HepG2 (cell line): Measurements from ENCODE around the gene CELF4. TPM values are rescaled to one million over a fixed set of nuclear protein-coding genes. Genes with fewer than 3 reads are reported as not detected.

ENCODE experiments used
- ATAC-seq: fragments of 200-7000 bp; cut with Tn5 transposase; 3 replicates; pipeline ENCODE4 v1.9.1; 2020; ENCODE audit warnings: mild to moderate bottlenecking, moderate library complexity
- BruUV-seq: library from RNA; stranded (reverse); fragments of 400-500 nt; replicated peaks from 2 replicates; lab custom pipeline; 2021; lab: Mats Ljungman, UMichigan
- CTCF ChIA-PET: fragments of 300-600 bp; formaldehyde crosslinking; extraction: SDS; loops from one replicate; lab custom pipeline; 2021; ENCODE audit warnings: low total read pairs, inconsistent platforms, low intra/inter-chr PET ratio; lab: Yijun Ruan, JAX
- POLR2A ChIA-PET: fragments of 350-600 bp; sonication (Branson Sonifier 250); formaldehyde crosslinking; loops from one replicate; lab custom pipeline; 2020; ENCODE audit warnings: antibody characterized with exemption, inconsistent platforms; lab: Yijun Ruan, JAX
- DNase-seq: peaks from one replicate; pipeline ENCODE4 v3.0.0-alpha.2; 2015; ENCODE audit warnings: low spot score
- FAIRE-seq: peaks from 3 replicates; lab custom pipeline; 2011; peaks lifted over from hg19 to GRCh38; lab: Jason Lieb, UNC
- H2AFZ ChIP-seq: one replicate; pipeline ENCODE4 v1.6.1; 2011; ENCODE audit warnings: low read length, inconsistent platforms
- H3K27ac ChIP-seq: fragments of 300-600 bp; 3 replicates; pipeline ENCODE4 v1.8.0; 2011; ENCODE audit warnings: mixed run types, mild to moderate bottlenecking, mixed read lengths, low read length, inconsistent platforms; ENCODE audit not compliant: insufficient read depth; ENCODE audit errors: extremely low read length
- H3K27me3 ChIP-seq, 2 experiments: fragments of 200-600 bp in 1 of 2; 2 replicates in 1 of 2; 3 replicates in 1 of 2; pipeline versions ENCODE4 v1.6.0 to v1.8.0; 2011; ENCODE audit warnings: low read length in 2 of 2, mild to moderate bottlenecking in 2 of 2, moderate library complexity in 2 of 2, inconsistent platforms in 1 of 2; ENCODE audit not compliant: insufficient read depth in 2 of 2, control insufficient read depth in 1 of 2
- H3K36me3 ChIP-seq, 2 experiments: fragments of 200-600 bp in 1 of 2; replicated peaks in 1 of 2; 2 replicates in 1 of 2; 3 replicates in 1 of 2; pipeline versions ENCODE4 v1.5.1 to v1.8.0; 2011; ENCODE audit warnings: low read length in 2 of 2, inconsistent platforms in 1 of 2; ENCODE audit not compliant: insufficient read depth in 2 of 2, control insufficient read depth in 1 of 2
- H3K4me1 ChIP-seq: 2 replicates; pipeline ENCODE4 v1.5.1; 2012; ENCODE audit warnings: low read length, inconsistent platforms; ENCODE audit not compliant: insufficient read depth
- H3K4me2 ChIP-seq: 2 replicates; pipeline ENCODE4 v1.6.0; 2011; ENCODE audit warnings: low read depth, low read length, inconsistent platforms
- H3K4me3 ChIP-seq, 3 experiments: fragments of 200-600 bp in 1 of 3; sonication (generic), shearing (Covaris generic) in 1 of 3; replicated peaks in 1 of 3; 2 replicates each; pipeline ENCODE4 v1.5.1; 2011 to 2016; ENCODE audit warnings: low read length in 3 of 3, inconsistent platforms in 2 of 3, low read depth in 2 of 3, mild to moderate bottlenecking in 2 of 3, control low read depth in 1 of 3, mixed read lengths in 1 of 3; ENCODE audit not compliant: insufficient read depth in 1 of 3
- H3K79me2 ChIP-seq: one replicate; pipeline ENCODE4 v1.6.1; 2011; ENCODE audit warnings: low read length, inconsistent platforms; ENCODE audit not compliant: insufficient read depth
- H3K9ac ChIP-seq: 2 replicates; pipeline ENCODE4 v1.6.0; 2011; ENCODE audit warnings: mild to moderate bottlenecking, low read depth, low read length, inconsistent platforms; ENCODE audit not compliant: insufficient read depth
- H3K9me3 ChIP-seq: 2 replicates; pipeline ENCODE4 v1.5.1; 2012; ENCODE audit warnings: mild to moderate bottlenecking, low read length
- H4K20me1 ChIP-seq: 2 replicates; pipeline ENCODE4 v1.6.0; 2011; ENCODE audit warnings: inconsistent platforms, mild to moderate bottlenecking, low read length, moderate library complexity; ENCODE audit not compliant: insufficient read depth
- ETV5 ChIP-seq: IDR thresholded peaks from 2 replicates; pipeline ENCODE4 v1.6.1; 2018; ENCODE audit warnings: missing biosample characterization, missing genetic modification reagents, inconsistent platforms, borderline replicate concordance
- KLF13 ChIP-seq: sonication (generic); formaldehyde crosslinking; IDR thresholded peaks from 2 replicates; pipeline ENCODE4 v1.4.0; 2020; ENCODE audit warnings: mild to moderate bottlenecking, missing genetic modification reagents
- SMC3 ChIP-seq: IDR thresholded peaks from 2 replicates; pipeline ENCODE4 v1.6.1; 2011; ENCODE audit warnings: low read length, improper control_type of control experiment
- ZNF232 ChIP-seq: sonication (generic); formaldehyde crosslinking; IDR thresholded peaks from 2 replicates; pipeline ENCODE4 v1.4.0; 2020; ENCODE audit warnings: missing genetic modification reagents, borderline replicate concordance
- WGBS: methylation state at CpG from one replicate; pipeline ENCODE4 v1.1.6; 2017; ENCODE audit warnings: low lambda C conversion rate; 5-methylcytosine and 5-hydroxymethylcytosine counted together
- in situ Hi-C: cut with HindIII; loops from 2 replicates; pipeline ENCODE4 v1.10.0; 2017; ENCODE audit warnings: low pct_unique_long_range_greater_than_20kb; ENCODE audit not compliant: extremely low pct_ligation_motif_present
- intact Hi-C: fragments of 100-400 bp; cut with micrococcal nuclease; formaldehyde crosslinking; loops from one replicate; pipeline ENCODE4 v1.10.0; 2022; ENCODE audit not compliant: unreplicated experiment
- polyA plus RNA-seq, 8 experiments: library from polyadenylated mRNA; depleted of rRNA in 3 of 8; stranded (reverse) in 7 of 8; unstranded in 1 of 8; fragments of >200 nt; fragmentation: Illumina TruSeq in 4 of 8; extraction: Trizol in 4 of 8; gene quantifications; 2 replicates each; pipeline versions ENCODE4 v1.2.1 to v1.2.3, GENCODE V29; 2011 to 2016; ENCODE audit warnings: low read depth in 4 of 8, missing spikeins in 1 of 8, mixed read lengths in 1 of 8; ENCODE audit not compliant: insufficient read depth in 1 of 8
- total RNA-seq, 5 experiments: library from RNA; depleted of rRNA; stranded (reverse); fragments of >200 nt; fragmentation: Illumina TruSeq; extraction: Trizol; gene quantifications; 2 replicates each; pipeline ENCODE4 v1.2.3, GENCODE V29; 2016; ENCODE audit warnings: low read depth in 1 of 5
- TF ChIP-seq, protein P1 (sequence below): sonication (generic); formaldehyde crosslinking; conservative IDR thresholded peaks from 2 replicates; pipeline ENCODE4 v1.5.0; 2020; ENCODE audit warnings: missing genetic modification reagents
- TF ChIP-seq, protein P2 (sequence below): sonication (generic); formaldehyde crosslinking; IDR thresholded peaks from 2 replicates; pipeline ENCODE4 v1.4.0; 2020; ENCODE audit warnings: mild to moderate bottlenecking, missing genetic modification reagents

CELF4 gene
- total and polyA plus RNA-seq, 2 of the 13 experiments (the other 11 are each of a cell fraction or from before 2014, with no cell fraction given): not detected

DNA sequence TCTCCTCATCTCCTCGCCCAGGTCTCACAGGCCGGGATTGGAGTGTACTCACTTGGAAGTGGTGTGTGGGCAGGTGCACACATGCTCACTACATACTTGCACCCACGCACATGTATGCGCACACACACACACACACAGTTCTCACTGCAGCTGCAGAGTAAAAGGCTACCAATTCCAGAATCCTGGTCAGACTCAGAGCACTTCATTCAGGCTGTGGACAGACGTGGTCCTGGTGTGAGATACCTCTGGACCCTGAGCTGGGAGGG is 19.4 kb downstream of the CELF4 start:
- 17% methylated on average over 1 of the region's 5 CpGs for WGBS
- H4K20me1 ChIP-seq: no peaks in the 10 kb centered on the region
- no peak overlapping the region for H3K4me3 ChIP-seq
- DNase-seq (no peak), FAIRE-seq (no peak), ATAC-seq (no peak)
- POLR2A ChIA-PET: no interaction called here
- in situ Hi-C loops (no loop called here), intact Hi-C loops (no loop called here)
- no peak overlapping the region for H3K9ac ChIP-seq
- H3K4me1 ChIP-seq: no peaks in the 10 kb centered on the region
- TF ChIP-seq ZNF232 (CRISPR knock-in tag) (no peak), SMC3 (no peak), KLF13 (no peak), ETV5 (CRISPR knock-in tag) (no peak)
- TF ChIP-seq, protein P1, sequence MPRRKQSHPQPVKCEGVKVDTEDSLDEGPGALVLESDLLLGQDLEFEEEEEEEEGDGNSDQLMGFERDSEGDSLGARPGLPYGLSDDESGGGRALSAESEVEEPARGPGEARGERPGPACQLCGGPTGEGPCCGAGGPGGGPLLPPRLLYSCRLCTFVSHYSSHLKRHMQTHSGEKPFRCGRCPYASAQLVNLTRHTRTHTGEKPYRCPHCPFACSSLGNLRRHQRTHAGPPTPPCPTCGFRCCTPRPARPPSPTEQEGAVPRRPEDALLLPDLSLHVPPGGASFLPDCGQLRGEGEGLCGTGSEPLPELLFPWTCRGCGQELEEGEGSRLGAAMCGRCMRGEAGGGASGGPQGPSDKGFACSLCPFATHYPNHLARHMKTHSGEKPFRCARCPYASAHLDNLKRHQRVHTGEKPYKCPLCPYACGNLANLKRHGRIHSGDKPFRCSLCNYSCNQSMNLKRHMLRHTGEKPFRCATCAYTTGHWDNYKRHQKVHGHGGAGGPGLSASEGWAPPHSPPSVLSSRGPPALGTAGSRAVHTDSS (CRISPR knock-in tag): no peak
- TF ChIP-seq, protein P2, sequence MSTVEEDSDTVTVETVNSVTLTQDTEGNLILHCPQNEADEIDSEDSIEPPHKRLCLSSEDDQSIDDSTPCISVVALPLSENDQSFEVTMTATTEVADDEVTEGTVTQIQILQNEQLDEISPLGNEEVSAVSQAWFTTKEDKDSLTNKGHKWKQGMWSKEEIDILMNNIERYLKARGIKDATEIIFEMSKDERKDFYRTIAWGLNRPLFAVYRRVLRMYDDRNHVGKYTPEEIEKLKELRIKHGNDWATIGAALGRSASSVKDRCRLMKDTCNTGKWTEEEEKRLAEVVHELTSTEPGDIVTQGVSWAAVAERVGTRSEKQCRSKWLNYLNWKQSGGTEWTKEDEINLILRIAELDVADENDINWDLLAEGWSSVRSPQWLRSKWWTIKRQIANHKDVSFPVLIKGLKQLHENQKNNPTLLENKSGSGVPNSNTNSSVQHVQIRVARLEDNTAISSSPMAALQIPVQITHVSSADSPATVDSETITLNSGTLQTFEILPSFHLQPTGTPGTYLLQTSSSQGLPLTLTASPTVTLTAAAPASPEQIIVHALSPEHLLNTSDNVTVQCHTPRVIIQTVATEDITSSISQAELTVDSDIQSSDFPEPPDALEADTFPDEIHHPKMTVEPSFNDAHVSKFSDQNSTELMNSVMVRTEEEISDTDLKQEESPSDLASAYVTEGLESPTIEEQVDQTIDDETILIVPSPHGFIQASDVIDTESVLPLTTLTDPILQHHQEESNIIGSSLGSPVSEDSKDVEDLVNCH: no peak
- no peak overlapping the region for H2AFZ ChIP-seq
- no peaks in the 10 kb centered on the region for H3K9me3 ChIP-seq
- peaks cover 0 to 50% of the 10 kb centered on the region in 2 experiments; a peak in 4 of 5 replicates for H3K27me3 ChIP-seq
- CTCF ChIA-PET: no interaction called here
- H3K36me3 ChIP-seq: no peaks in the 10 kb centered on the region
- no TSS peak for BruUV-seq
- H3K4me2 ChIP-seq: no peak overlapping the region
- no peaks in the 10 kb centered on the region for H3K79me2 ChIP-seq
- H3K27ac ChIP-seq: no peak overlapping the region
